Islet of Langerhans (tissue), 1 donor: ENCODE data around the gene DPF3.

Source experiments
- FAIRE-seq: peaks from one replicate; lab custom pipeline; 2011; peaks lifted over from hg19 to GRCh38; lab: Jason Lieb, UNC

DPF3 gene

DNA sequence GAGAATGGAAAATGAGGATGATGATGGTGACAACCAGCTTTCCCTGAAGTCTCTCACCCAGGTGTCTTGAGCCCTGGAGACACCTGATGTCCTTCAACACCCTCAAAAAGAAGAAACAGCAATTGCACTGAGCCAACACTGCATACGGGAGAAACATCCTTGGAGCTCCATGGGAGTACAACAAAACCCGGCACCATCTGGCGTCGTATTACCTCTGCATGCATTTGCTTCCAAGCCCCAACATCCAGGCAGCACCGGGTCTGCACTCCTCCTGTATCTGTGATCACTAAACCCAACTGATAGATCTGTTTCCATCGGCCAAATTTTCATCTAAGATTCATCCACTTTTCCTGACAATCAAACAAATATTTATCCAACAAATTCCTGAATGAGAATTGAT, 249.9 kb downstream of the DPF3 start:
- FAIRE-seq, result no peak

DNA sequence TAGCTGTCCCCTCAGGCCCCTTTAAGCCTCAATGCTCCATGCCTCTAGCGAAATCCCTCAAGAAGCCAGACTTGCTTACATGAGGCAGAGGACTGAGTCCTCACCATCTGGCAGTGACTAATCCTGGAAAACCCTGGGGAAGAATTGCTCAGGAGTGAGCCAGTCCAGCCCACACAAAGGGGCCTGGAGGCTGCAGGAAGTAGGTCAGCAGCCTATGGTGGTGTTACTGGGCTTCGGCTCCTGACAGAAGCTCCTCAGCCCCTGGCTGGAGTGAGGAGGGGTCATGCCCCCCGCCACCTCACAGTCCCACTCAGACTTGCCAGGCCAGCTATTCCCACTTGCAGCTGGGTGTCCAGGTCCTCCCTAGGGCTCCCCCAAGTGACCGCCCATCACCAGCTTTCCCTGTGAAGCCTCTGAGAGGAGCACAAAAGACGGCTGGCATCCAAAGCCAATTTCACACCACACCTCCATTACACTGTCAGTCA, 250.5 kb downstream of the DPF3 start:
- FAIRE-seq, result no peak

DNA sequence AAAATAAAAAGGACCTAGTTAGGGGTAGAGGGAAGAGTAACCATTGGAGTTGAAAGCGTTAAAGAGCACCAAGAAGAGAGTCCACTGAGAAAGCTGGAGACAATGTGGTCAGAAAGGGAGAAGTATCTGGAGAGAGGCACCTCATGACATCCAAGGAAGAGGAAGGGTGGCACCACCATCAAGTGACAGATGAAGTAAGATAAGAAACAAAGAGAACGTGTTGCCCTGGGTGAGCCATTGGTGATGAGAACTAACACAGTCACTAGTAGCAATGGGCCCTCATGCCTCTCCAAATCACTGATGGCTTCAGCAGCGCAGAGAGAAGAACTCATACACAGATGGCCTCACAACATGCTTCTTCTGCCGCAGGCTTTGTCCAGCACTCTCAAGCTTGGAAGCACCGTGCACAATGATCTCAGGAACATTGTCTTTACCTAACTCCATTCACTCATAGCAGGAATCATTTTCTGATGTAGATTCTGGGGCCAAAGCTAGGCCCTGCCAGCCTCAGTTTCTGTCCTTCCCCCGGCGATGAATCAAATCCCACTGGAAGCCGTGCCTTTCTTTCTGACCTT, 252.9 kb downstream of the DPF3 start:
- FAIRE-seq, result no peak

DNA sequence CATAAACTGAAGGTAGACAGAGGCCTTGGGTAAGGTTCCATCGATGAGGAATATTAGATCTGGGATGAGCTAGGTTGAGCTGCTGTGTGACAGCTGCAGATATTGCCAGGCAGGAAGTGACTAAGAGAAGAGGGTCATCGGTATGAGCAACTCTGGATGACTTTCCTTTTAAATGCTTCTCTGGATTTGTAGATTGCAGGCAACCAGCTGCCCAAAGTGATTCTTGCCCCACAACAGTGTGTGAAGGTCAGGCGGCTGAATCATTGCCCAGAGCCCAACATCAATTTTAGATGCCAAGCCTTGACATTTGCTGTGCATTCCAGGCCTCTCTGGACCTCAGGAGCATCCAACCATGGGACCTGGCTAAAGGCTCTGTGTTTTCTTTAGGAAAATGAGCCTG, 255.9 kb downstream of the DPF3 start:
- FAIRE-seq, result no peak

DNA sequence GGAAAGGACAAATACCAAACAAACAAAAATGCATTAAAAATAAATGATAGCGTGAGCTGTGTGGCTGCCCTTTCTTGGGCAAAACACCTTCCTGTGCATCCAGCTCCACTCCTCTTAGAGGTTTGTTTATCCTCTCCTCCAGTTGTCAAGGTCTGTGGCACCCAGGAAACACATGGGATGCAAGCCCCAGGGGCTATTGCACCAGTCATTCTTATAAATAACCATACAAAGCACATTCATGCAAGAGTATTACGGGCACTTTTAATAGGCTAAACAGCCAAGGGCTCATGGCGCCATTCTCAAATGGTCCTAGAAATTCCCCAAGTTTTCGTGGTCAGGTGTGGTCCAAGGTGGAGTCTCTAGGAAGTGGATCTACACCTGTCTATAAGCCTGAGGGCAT, 257.0 kb downstream of the DPF3 start:
- no peak for FAIRE-seq

DNA sequence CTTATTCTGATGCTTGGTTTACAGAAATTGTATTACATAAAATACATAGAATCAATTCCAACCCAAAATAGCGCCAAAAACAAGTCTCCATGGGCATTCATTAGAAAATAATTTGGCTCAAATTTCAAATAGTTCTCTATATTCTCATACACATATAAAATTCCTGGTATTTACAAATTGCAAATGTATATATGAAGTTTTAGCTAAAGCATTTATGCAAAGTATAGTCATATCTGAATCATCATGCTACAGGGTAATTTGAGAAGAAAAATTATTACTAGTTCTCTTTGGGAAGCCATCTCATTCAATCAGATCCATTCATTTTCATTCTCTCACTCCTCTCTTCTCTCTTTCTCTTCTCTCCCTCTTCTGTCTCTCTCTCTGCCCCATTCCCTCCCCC, 257.8 kb downstream of the DPF3 start:
- no peak for FAIRE-seq

DNA sequence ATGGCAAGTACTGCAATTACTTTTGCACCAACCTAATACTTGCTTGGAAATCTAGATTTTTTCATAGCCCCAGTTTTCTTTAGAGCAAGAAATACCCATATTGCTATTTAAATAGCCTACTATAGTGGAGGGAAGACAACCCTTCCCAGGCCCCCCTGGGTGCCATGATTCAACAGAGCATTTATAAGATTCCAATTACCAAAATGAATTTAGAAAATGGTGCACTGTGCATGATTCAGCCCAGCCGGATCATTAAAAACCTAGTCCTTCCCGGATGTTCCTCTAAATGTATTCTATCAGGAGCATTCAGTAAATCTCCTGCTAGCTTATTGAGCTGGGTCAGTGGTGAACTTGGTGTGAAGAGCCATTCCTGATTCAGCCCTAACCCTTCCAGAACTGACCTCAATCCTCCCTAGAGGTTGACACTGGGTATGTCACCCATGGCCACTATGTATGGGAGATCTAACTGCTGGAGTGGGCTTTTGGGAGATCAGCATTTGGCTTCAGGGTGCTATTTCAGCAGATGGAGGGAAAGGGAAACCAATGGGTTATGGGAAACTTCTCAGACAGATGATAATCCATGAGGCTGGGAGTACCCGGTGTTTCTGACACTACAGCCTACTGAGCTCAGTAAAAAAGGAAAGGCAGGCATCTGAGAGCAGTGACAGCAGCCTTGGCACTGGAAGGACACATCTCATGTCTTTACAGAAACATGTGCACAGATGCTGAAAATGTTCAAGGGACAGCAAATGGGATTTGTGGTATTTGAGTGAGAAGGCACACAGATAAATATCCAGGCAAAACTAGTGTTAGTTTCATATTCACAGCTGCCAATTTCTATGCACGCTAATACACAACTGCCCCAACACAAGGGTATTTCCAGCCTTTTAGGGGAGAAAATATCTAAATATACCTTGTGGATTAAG, 258.9 kb downstream of the DPF3 start:
- FAIRE-seq, result no peak

DNA sequence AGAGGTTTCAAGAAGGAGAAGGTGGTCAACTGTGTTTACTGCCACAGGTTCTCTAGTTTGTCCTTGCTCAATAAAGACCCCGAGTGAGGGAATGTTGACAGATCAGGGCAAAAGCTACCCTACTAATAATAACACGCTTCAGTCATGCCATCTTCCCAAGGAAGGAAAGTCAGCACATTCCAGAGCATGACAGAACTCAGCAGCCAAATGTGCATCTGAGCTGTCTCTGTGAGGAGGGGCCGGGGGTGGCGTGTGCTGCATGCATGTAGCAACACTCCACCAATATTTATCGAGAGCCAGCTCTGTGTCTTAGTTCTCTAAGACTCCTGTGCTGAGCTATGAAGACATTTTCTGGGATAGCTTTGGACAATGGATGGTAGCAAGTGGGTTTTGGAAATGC, 260.4 kb downstream of the DPF3 start:
- FAIRE-seq, result no peak

DNA sequence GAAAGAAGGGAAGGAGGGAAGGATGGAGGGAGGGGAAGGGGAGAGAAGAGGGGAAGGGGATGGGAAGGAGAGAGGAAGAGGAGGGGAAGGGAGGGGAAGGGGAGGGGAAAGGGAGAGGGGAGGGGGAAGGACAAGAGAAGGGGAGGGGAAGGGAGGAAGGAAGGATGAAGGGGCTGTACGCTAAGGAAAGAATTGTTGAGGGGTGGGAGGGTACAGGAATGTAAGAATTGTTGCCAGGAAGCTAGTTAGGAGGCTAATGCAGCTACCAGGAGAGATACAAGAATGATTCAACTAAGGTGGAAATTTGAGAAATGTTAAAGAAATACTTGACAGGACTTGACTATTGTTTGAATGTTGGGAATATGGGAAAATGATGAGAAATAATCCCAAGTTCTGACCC, 261.2 kb downstream of the DPF3 start:
- no peak for FAIRE-seq

DNA sequence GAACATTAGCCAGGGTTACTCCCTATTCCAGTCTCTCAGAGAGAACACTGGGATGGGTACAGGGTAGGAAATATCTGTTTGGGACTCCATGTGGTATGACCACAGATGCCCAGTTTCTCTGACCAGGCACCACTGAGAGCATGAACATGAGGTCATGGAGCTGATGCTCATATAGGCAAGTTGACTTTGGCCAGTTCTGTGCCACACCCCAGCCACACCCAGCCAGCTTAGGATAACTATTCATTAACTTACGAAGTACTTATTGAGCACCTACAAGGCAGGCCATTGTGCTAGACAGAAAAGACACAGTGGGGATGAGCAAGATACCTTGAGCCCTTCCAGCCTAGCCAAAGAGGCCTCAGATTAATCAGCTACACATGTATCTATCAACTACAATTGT, 262.5 kb downstream of the DPF3 start:
- no peak for FAIRE-seq

DNA sequence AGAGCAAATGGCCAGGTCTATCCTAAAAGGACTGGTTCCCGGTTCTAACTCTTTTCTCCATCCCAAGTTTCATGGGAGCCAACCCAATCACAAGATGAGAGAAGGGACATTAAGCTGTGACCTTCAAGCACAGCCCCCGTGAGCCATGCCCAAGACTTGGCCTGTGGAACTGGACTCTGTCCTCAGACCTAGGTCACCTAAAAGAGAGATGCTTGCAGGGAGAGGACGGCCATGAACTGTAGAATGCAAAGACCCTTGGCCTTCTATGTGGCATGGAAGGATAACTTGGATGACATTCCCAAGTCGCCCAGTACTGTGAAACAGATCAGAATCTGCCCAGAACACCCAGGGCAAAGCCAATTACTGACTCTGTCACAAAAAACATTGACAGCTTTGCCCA, 263.5 kb downstream of the DPF3 start:
- no peak for FAIRE-seq

DNA sequence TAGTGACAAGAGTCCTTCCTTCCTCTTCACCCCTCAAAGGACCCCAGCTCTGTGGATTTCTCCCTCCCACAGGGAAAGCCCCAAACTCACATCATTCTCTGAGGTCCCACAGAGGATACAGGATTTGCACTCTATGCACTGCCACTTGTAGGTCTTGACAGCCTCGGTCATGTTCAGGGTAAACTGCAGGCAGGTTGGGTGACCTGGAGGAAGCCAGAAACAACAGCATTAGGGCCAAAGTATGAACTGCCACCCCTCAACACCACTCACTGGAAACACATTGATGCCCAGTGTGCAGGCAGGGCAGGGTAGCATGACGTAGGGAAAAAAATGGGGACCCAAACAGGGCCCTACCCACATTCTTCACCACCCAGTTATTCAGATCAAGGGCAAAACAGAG, 264.4 kb downstream of the DPF3 start:
- no peak for FAIRE-seq

DNA sequence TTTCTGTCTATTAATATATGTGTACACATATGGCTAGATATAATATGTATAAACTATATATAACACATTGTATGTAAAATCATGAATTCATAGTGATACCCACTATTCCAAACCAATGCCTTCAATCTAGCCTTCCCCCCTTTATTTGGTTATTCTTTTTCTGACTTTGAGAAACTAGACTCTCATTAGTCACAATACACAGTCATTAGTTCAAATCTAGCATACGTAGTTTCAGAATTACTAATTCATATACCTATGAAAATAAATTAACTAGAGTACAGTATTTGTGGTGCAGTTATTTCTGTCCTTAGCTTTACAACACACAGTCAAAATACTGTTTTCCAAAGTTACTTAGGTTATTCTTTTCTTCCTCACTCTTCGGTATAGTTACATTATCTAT, 268.2 kb downstream of the DPF3 start:
- FAIRE-seq, result no peak

DNA sequence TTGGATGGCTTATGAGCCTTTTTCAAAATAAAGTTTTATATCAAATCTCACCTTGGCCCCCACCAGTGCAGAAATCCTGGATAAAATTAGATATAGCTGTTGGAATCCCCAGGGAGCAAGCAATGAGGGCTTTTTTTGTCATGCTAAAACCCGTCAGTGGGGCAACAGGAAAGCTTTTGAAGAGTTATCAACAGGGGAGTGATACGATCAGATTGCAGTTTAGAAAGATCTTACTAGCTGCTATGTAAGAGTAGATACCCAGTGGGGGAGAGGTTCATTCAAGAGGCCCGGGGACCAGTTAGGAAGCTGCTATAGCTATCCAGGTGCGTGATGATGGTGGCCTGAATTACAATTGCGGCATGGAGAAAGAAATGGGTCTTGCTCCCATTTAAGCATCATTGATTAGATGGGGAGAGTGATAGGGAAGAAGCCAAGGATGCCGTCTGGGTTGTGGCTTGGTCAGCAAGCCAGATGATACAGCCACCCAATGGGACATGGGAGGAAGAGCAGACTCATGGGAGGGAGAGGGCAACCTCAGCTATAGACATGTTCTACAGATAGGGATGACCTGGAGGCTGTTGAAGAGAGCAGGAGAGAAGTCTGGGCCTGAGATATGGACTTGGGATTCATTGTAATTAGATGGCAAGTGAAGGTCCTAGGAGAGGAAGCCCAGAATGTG, 272.4 kb downstream of the DPF3 start:
- no peak for FAIRE-seq

DNA sequence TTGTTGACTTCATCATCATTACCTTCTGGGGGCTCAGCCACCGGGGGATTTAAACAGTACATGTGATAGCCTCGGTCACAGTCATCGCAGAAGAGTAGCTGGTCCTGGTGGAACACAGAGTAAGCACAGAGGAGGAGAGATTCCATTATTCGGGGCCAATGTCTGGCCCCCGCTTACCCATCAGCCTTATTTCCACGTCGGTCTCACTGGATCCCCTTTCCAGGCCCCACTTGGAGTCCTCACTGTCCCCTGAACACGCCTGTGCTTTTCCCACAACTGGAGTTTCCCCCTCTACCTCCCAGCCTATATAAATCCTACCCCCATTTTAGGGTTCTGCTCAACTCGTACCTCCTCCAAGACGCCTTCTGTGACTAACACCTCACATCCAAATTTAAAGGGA, 274.0 kb downstream of the DPF3 start:
- no peak for FAIRE-seq

DNA sequence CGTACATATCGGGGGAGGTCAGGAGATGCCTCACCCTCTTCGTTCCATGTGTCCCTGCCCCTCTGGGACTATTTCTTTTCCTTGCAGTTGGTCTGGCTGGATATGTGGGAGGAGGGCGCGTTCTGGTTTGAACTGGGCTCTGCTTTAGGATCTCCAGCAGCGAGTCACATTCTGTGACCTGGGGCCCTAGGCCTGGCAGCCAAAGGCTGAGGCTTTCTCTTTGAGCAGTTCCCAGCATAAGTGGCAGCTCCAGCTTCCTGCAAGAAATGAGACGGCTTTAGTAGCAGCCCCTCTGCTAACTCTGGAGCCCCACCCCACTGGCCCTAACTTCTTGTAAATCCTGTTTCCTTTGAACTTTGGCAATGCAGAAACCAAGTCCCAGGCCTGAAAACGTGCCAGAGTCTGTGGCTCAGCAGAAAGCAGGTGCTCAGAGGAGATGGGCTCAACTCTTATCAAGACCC, 274.8 kb downstream of the DPF3 start:
- no peak for FAIRE-seq

DNA sequence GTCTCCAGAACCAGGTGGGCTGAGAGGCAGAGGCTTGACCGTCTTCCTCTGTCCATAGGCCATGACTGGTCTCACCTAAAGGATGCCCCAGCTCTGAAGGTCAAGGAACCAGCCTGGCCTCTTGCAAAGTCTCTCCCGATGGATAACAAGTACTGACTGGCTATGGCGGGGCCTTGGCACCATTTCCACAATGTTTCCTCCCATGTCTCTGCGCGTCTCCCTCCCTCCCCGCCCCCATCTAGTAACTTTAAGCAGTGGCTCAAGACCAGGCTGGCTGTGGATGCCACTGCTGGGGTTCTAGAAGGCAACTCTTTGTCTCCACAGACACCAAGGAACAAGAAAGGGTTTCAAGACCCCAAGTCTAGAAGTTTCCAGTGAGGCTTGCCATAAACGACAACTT, 275.5 kb downstream of the DPF3 start:
- no peak for FAIRE-seq

DNA sequence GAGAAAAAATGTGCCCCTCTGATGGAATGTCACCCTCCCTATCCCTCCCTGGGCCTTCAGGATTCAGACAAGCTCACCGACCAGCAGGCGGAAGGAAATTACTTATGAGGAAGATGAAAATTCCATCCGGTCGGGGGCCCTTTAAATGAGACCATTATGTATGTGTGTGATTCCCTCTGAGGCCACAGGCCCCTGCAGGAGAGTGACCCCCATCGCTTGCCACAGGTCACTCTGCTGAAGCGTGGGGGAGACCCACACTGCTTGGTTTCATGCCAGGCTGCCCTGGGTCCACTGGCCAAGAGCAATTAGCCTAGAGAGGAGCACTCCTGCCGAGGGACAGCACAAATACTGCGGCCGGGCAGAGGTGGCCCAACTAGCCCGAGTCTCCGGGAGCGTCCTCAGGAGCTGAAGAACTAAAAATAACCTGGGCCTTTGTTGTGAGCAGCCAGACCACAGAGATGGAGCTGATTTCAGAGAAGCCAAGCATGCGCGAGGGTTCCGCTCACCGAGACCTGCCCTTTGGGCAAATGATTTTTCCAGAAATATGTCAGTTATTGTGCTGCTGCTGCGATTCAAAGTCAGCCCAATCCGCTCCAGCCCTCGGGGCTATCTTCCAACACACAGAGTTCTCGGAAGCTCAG, 276.4 kb downstream of the DPF3 start:
- no peak for FAIRE-seq

DNA sequence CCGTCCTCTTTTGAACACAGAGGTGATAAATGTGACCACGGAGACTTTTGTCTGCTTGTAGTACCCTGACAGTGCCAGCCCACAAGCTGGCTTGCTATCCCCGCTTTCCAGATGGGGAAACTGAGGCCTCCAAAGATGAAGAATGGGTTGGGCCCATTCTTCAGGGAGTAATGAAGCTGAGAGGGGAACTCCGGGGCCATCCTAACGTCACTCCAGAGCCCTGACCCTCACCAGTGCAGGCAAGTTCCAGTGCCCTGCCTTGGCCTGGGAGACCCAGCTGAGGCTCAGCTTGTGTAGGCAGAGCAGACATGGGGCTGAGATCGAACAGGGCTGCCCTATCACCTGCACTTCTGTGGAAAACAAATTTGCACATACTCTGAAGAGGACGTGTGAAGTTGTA, 277.1 kb downstream of the DPF3 start:
- no peak for FAIRE-seq

DNA sequence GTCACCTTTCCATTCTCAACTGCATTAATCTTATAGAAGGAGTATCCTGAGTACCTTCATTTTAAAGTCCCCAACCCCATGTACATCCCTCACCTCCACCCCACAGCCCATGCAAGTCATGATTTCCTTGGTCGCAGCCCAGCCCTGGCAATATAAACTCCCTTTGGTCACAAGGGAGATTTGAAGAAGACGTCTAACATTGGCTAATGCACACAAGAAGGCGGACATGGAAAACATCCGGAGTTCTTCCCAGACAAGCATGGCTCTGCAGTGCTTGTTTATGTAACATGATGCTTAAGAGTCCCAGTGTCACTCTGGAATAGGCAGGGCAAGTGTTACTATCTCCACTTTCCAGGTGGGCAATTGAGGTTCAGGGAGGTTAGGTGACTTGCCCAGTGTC, 277.6 kb downstream of the DPF3 start:
- FAIRE-seq, result no peak

DNA sequence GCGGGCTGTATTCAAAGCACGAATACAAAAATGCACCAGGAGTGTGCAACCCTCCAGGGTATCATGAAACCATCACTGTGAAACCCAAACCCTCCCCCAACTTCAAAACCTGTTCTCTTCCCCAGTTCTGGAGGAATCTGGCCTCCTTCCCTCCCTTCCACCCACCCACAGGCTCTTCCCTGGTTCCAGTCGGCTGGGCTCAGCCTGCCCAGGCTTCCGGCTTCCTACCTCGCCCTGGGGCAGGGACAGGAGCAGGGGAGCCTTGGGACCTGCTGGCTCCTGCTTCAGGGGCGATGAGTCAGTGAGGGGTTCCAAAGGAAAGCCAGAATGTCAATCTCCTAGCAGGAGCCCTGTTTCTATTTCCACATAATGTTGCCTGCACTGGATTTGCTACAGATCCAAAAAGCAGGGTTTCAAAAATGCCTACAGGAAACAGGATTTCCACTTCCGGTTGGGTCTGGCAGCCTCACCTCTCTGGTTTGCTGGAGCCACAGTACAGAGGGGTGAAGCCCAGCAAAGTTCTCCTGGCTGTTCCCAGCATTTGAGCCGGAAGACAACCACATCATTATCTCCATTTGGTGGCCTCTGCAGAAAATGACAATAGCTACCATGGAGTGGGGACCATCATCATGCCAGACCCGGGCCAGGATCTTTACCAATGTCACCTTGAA, 278.3 kb downstream of the DPF3 start:
- no peak for FAIRE-seq

DNA sequence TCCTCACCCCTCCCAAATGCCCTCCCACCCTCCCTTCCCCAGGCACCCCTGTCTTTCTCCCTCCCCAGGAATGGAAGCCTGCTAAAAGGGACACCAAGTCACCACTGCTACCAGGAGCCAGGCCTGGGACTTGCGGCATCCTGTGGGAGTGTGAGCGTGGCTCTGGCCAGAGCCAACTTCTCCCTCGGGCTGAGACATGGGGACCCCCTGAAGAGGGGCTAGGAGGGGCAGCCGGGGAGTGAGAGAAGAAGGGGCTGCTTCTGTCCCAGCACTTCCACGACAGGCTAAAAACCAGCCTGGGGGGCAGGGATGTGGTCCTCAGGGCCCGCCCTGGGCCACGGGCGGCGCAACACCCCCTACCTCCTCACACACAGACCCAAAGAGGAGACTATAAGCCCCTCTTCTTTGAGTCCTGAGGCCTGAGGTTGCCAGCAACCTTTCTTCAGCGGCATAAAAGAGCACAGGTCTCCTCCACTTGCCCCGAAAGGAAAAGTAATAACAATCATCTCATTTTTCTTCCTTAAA, 278.9 kb downstream of the DPF3 start:
- no peak for FAIRE-seq
